Measurements from ENCODE around the gene NUP133. TPM values are rescaled to one million over a fixed set of nuclear protein-coding genes. Genes with fewer than 3 reads are reported as not detected.
"Not testable (repeated sequence)": the region's sequence is repeated elsewhere in the genome, so short reads cannot be mapped to it uniquely, and the experiment has no call there.

NUP133 gene
- total RNA-seq, 1 experiment from 2014 or later: 65.2 TPM

DNA sequence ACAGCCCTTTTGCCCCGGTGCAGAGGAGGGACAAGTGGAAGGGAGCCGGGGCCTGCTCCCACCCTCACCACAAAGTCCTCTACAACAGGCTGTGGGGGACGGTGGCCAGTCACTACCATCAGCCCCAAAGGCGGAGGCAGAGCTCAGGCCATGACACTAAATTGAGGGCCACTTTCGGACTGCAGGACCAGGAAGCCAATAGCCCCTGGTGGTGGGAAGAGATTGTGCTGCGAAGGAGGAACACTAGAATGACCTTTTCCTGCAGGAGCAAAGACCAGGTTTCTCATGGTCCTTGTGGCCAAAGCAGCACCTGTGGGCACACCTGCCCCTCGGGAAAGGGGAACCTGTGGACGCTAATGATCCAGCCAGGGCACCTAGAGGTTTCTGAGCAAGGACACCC is 104.6 kb downstream of the NUP133 start:
- ChIA-PET CTCF (interaction anchor here (0.6 kb wide), 2 partner anchors 110 to 634 kb away, joined by 3 to 4 read pairs; no protein-coding TSS in a partner anchor), POLR2A (no interaction called here)
- H3K4me1 Mint-ChIP-seq (ENCODE audit: insufficient read depth, unreplicated experiment): no peaks in the 10 kb centered on the region
- DNase-seq (ENCODE audit: unreplicated experiment): no peak
- H3K27ac Mint-ChIP-seq (ENCODE audit: low read depth, unreplicated experiment): no peak overlapping the region
- peaks cover 64% of the 10 kb centered on the region for H3K27me3 Mint-ChIP-seq (ENCODE audit: insufficient read depth, unreplicated experiment)
- no peaks in the 10 kb centered on the region for H3K9me3 Mint-ChIP-seq (ENCODE audit: unreplicated experiment)
- intact Hi-C loops (cut with micrococcal nuclease): no loop called here
- TF ChIP-seq, protein P1, sequence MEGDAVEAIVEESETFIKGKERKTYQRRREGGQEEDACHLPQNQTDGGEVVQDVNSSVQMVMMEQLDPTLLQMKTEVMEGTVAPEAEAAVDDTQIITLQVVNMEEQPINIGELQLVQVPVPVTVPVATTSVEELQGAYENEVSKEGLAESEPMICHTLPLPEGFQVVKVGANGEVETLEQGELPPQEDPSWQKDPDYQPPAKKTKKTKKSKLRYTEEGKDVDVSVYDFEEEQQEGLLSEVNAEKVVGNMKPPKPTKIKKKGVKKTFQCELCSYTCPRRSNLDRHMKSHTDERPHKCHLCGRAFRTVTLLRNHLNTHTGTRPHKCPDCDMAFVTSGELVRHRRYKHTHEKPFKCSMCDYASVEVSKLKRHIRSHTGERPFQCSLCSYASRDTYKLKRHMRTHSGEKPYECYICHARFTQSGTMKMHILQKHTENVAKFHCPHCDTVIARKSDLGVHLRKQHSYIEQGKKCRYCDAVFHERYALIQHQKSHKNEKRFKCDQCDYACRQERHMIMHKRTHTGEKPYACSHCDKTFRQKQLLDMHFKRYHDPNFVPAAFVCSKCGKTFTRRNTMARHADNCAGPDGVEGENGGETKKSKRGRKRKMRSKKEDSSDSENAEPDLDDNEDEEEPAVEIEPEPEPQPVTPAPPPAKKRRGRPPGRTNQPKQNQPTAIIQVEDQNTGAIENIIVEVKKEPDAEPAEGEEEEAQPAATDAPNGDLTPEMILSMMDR (IDR thresholded peaks at IDR 0.05; ENCODE audit: unreplicated experiment): peak; percentile 10
- no peaks in the 10 kb centered on the region for H3K36me3 Mint-ChIP-seq (ENCODE audit: insufficient read depth, unreplicated experiment)
- no peak overlapping the region for H3K4me3 Mint-ChIP-seq (ENCODE audit: unreplicated experiment)
- BruUV-seq (replicated peaks): no TSS peak

GRCh38 chr1:229402993-229403392 is 105.1 kb downstream of the NUP133 start:
- BruUV-seq (replicated peaks): no TSS peak
- Mint-ChIP-seq H3K27me3 (ENCODE audit: insufficient read depth, unreplicated experiment) (peaks cover 69% of the 10 kb centered on the region), H3K4me3 (ENCODE audit: unreplicated experiment) (no peak overlapping the region), H3K27ac (ENCODE audit: low read depth, unreplicated experiment) (no peak overlapping the region), H3K36me3 (ENCODE audit: insufficient read depth, unreplicated experiment) (no peaks in the 10 kb centered on the region), H3K9me3 (ENCODE audit: unreplicated experiment) (no peaks in the 10 kb centered on the region), H3K4me1 (ENCODE audit: insufficient read depth, unreplicated experiment) (no peaks in the 10 kb centered on the region)
- ChIA-PET CTCF (interaction anchor here (0.6 to 0.7 kb wide), 3 partner anchors 24 to 634 kb away, joined by 3 to 4 read pairs (median 3); no protein-coding TSS in a partner anchor), POLR2A (interaction anchor here (0.7 kb wide), 1 partner anchor 103 kb away, joined by 5 read pairs; no protein-coding TSS in a partner anchor)
- TF ChIP-seq, protein P1 (IDR thresholded peaks at IDR 0.05; ENCODE audit: unreplicated experiment): no peak
- DNase-seq (ENCODE audit: unreplicated experiment): no peak
- intact Hi-C loops (cut with micrococcal nuclease): no loop called here

DNA sequence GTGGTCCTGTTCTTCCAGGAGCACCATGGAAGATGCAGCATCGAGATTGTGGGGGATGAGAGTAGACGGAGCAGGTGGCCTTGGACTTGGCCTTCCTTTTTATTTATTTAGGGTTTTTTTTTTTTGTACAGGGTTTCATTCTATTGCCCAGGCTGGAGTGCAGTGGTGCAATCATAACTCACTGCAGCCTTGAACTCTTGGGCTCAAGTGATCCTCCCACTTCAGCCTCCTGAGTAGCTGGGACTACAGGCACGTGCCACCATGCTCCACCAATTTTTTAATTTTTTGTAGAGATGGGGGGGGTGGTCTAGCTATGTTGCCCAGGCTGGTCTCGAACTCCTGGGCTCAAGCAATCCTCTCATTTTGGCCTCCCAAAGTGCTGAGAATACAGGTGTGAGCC is 105.8 kb downstream of the NUP133 start:
- H3K27me3 Mint-ChIP-seq (ENCODE audit: insufficient read depth, unreplicated experiment): peaks cover 76% of the 10 kb centered on the region
- H3K4me3 Mint-ChIP-seq (ENCODE audit: unreplicated experiment); H3K9me3 Mint-ChIP-seq (ENCODE audit: unreplicated experiment); H3K4me1 Mint-ChIP-seq (ENCODE audit: insufficient read depth, unreplicated experiment); intact Hi-C loops (cut with micrococcal nuclease); BruUV-seq (replicated peaks); H3K36me3 Mint-ChIP-seq (ENCODE audit: insufficient read depth, unreplicated experiment); H3K27ac Mint-ChIP-seq (ENCODE audit: low read depth, unreplicated experiment); DNase-seq (ENCODE audit: unreplicated experiment): not testable (repeated sequence)
- ChIA-PET CTCF (interaction anchor here (0.5 to 0.7 kb wide), 2 partner anchors 23 to 222 kb away, joined by 3 read pairs; no protein-coding TSS in a partner anchor), POLR2A (interaction anchor here (0.7 kb wide), 1 partner anchor 104 kb away, joined by 5 read pairs; no protein-coding TSS in a partner anchor)

GRCh38 chr1:229397762-229398161 is 110.4 kb downstream of the NUP133 start:
- DNase-seq (ENCODE audit: unreplicated experiment): no peak
- no peaks in the 10 kb centered on the region for H3K9me3 Mint-ChIP-seq (ENCODE audit: unreplicated experiment)
- H3K4me1 Mint-ChIP-seq (ENCODE audit: insufficient read depth, unreplicated experiment): no peaks in the 10 kb centered on the region
- ChIA-PET CTCF (interaction anchor here (0.6 to 1.8 kb wide), 4 partner anchors 9 to 55 kb away, joined by 3 to 5 read pairs (median 4); no protein-coding TSS in a partner anchor), POLR2A (interaction anchor here (0.7 to 2.6 kb wide), 2 partner anchors 10 to 26 kb away, joined by 3 to 9 read pairs; no protein-coding TSS in a partner anchor)
- no peak overlapping the region for H3K27ac Mint-ChIP-seq (ENCODE audit: low read depth, unreplicated experiment)
- TF ChIP-seq, protein P1 (IDR thresholded peaks at IDR 0.05; ENCODE audit: unreplicated experiment): no peak
- BruUV-seq (replicated peaks): no TSS peak
- intact Hi-C loops (cut with micrococcal nuclease): no loop called here
- H3K36me3 Mint-ChIP-seq (ENCODE audit: insufficient read depth, unreplicated experiment): no peaks in the 10 kb centered on the region
- H3K27me3 Mint-ChIP-seq (ENCODE audit: insufficient read depth, unreplicated experiment): peaks cover 48% of the 10 kb centered on the region
- no peak overlapping the region for H3K4me3 Mint-ChIP-seq (ENCODE audit: unreplicated experiment)
